ELR (cell line): ENCODE data around the gene EXD3.

Experiments
- DNase-seq: peaks from one replicate; pipeline ENCODE4 v3.0.0-alpha.2; 2015; ENCODE audit warnings: low read depth

The EXD3 gene

DNA sequence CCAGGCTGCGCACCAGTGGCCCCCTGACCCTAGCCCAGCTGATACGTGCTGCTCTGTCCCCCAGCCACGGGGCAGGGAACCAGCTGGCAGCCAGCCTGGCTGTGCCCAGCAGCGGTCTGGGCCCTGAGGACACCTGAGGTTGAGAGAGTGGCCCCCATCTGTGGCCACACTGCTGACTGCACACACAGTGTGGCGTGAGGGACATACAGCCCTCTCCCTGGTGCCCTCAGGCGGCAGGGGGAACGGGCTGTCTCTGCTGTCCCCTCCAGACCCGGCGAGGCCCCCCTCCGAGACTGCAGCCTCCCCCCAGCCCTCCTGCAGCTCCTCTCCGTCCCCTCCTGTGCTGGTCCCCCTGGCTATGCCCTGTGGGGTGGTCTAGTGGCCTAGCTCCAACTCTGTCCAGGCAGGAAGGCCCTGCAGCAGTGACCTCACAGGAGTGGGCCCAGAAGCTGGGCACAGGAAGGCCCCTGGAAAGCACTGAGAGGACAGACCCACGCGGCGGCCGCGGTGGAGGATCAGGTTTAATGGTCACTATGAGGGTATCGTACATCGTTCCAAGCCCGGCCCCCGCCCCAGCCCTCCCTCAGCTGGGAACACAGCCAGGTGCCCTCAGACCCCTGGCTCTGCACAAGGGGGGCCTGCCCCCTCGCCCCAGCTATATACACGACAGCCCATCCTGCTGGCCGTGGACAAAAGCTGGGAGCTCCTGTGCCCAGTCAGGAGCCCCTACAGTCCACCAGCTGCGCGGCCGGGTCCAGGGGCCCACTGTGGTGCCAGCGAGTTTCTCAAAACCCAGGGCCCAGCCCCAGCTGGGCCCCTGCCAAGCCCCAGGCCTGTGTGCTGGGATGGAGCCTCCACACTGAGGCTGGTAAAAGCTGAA, 25.0 kb upstream of the EXD3 start:
- DNase-seq = no peak

- DNase-seq = no peak
Measured at GRCh38 chr9:137446851-137447471, 24.0 kb upstream of the EXD3 start.

DNA sequence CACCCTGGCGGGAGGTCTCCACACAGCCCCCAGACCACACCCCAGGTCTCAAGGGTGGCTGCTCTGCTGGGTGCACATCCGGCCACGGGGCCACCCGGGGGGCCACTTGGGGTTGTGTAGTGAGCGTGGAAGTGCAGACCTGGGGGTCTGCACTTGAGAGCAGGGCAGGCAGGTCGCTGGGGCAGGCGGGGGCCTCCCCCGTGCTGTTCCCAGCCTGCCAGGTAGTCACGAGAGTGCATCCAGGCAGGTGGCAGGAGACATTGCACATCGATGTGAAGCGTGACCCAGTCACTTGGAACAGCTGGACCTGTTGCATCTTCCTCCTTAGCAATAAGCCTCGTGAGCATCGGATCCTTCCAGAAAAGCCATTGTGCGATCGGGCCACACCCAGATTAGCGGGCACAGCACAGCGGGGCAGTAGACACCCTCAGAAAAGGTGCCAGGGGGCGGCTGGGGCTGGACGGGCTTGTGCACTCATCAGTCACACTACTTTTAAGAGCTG, 23.0 kb upstream of the EXD3 start:
- no peak for DNase-seq

DNA sequence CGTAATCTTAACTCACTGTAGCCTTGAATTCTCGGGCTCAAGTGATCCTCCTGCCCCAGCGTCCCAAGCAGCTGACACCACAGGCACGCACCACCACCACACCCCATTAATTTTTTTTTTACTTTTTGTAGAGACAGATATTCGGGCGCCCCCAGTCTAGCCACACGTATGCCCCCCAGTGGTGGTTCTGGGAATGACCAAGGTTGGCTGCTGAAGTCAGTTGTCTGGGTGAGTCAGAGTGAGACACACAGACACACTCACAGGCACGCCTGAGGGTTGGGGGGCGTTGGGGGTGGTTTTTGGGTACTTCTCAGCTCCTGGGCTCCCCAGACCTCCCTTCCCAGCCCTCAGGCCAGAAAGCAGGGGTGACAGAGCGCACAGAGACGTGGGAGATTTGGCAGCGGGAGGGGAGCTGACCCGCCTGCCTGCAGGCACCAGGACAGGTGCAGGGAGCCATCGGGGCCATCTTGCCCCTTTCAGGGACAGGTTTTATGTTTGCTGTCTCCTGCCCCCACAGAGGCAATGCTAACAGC, 22.4 kb upstream of the EXD3 start:
- DNase-seq = peak; percentile 91

DNA sequence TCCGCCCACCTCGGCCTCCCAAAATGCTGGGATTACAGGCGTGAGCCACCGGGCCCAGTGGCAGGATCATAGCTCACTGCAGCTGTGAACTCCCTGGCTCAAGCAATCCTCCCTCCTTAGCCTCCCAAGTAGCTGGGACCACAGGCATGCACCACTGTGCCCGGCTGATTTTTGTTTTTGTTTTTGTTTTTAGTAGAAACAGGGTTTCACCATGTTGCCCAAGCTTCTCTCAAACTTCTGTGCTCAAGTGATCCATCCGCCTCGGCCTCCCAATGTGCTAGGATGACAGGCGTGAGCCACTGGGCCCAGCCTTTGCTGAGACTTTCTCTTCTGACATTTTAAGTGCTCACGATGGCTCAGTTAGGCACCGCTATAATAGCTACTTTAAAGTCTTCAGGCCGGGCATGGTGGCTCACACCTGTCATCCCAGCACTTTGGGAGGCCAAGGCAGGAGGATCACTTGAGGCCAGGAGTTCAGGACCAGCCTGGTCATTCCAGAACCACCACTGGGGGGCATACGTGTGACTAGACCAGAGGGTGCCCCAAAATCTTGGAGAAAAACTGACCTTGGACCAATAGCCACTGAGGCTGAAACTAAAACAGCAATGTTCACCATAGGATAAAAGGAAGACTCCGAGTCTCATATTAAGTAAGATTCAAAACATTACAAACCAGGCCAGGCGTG, 21.3 kb upstream of the EXD3 start:
- no peak for DNase-seq

GRCh38 chr9:137441935-137442321, 19.0 kb upstream of the EXD3 start:
- no peak for DNase-seq

- DNase-seq = peak; percentile 34
Measured at GRCh38 chr9:137441289-137441934, 18.4 kb upstream of the EXD3 start, which contains the start of gene ENTPD8. TSS of gene ENTPD8 (minus strand) at chr9:137441357. CDS start at chr9:137438285, 3,072 bp downstream.

- DNase-seq = no peak
Measured at GRCh38 chr9:137439158-137439714, 16.3 kb upstream of the EXD3 start.

- DNase-seq = no peak
Measured at GRCh38 chr9:137438591-137439157, 15.7 kb upstream of the EXD3 start.

GRCh38 chr9:137437691-137438590, 15.0 kb upstream of the EXD3 start:
- DNase-seq = no peak

- no peak for DNase-seq
Measured at GRCh38 chr9:137436761-137437600, 14.0 kb upstream of the EXD3 start.

DNA sequence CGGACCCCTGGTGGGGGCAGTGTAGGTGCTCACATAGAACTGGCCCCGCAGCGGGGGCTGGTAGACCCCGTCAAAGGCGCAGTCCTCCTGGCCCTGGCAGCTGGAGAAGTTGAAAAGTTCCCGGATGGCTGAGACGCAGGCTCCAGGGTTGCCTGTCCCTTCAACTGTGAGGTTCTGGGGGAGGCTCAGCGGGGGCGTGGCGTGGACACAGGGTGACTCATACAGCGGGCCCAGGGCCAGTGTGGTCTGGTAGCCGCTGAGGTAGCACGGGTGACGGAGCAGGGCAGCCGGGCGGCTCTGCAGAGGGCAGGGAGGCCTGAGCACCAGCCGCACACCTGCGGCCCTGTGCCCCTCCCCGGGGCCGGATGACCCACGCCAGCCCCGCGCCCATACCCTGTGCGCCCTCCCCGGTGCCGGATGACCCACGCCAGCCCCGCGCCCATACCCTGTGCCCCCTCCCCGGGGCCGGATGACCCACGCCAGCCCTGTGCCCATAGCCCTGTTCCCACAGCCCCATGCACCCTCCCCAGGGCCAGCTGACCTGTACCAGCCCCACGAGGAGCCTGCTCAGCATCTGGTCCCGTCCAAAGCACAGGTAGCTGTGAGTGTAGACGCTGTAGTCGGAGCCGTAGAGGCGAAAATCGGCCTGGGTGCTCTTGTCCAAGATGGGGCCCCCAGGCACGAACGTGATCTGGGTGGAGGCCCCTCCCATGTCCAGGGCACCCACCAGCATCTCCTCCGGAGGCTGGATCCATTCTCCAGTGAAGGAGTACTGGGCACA, 13.2 kb upstream of the EXD3 start:
- DNase-seq = peak; percentile 93

DNA sequence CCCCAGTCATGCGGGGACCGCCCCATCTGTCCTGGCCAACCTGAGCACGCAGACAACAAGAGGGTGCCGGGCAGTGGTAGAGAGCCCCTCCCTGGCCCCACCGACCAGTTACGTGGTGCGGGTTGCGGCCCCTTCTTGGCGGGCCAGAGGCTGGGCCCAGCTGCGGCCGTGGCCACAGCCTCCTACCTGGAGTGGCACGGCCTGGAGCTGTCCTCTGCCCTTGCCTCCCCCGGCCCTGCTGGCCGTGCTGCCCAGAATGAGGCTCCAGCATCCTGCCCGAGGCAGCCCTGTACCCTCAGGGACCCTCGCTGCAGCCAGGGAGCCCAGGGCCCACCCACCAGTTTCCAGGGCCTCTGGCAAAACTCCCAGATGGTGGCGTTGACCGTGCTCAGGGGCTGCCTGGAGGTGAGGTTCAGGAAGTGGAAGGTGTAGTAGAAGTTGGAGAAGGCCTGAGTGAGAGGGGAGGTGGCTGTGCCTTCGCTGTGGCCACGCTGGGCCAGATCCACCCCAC, 12.5 kb upstream of the EXD3 start:
- no peak for DNase-seq

DNA sequence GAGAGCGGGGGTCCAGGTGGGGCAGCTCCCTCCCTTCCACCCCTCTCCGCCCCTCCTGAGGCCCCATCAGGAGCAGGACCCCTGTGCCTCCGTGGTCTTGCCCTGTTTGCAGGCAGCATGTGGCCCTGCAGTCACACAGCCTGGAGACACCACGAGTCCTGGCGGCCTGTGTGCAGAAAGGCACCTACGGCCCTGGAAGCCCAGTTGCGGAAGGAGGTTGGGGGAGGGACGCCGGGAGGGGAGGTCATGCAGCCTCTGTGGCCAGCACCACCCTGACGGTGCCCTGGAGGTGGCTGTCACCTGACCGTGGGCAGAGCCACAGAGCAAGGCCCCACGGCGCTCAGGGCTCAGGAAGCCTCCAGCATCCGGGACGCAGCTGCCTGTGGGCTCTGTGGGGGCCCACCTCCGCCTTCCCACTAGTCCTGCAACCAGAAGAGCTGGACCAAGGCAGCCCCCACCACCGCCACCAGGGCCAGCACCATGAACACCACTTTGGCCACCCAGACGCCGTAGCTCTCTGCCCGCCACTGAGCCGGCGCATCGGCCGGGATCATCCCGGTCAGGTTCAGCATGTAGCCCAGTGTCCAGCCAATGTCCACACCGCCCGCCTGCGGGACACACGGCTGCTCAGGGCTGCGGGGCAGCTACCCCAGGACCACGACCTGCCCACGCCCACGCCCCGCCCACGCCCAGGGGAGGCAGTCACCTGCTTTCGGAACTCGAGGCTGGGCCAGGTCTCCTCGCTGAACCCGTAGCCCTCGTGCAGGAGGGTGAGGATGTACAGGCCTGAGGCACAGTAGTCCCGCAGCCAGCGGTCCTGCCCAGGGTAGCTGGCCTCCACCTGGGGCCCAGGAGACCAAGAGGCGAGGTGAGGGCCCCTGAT, 11.8 kb upstream of the EXD3 start:
- no peak for DNase-seq

DNA sequence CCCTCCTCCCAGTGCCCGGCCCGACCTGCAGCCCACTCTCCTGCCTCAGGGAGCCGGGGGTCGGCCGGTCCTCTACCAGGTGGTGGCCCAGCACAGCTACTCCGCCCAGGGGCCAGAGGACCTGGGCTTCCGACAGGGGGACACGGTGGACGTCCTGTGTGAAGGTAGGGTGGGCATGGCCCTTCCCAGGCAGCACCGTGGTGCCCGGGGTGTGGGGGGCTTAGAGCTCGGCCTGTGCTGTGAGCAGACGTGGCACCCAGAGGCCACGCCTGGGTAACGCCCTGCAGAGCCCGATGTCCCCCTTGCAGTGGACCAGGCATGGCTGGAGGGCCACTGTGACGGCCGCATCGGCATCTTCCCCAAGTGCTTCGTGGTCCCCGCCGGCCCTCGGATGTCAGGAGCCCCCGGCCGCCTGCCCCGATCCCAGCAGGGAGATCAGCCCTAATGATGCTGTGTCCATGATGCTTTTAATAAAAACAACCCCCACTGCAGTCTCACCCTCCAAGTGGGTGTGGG, 11.0 kb upstream of the EXD3 start:
- no peak for DNase-seq

GRCh38 chr9:137433349-137433915, 10.5 kb upstream of the EXD3 start:
- DNase-seq = no peak
